ENCODE results near the gene DCANP1.

- TF ChIP-seq CTCF (optimal IDR thresholded peaks at IDR 0.05 in 1 of 3, IDR thresholded peaks at IDR 0.05 in 1 of 3, conservative IDR thresholded peaks at IDR 0.05 in 1 of 3; ENCODE audit: extremely low read depth in 1 of 3, insufficient read depth in 2 of 3, low read length in 3 of 3) (peak; percentile 49 to 74 (median 67)), EZH2 (IDR thresholded peaks at IDR 0.05; ENCODE audit: low read length) (no peak)
These were observed 15.2 kb upstream of the DCANP1 start for GRCh38 chr5:135462304-135462703.

All from keratinocyte (primary cell).